SK-MEL-5 (cell line): ENCODE results near the gene ATP6V1C2. TPM values are rescaled to one million over a fixed set of nuclear protein-coding genes. Genes with fewer than 3 reads are reported as not detected.

Source experiments
- DNase-seq: peaks from one replicate; pipeline ENCODE4 v3.0.0-alpha.2; 2016; ENCODE audit warnings: low read depth, low spot score
- in situ Hi-C: cut with HindIII; loops from 2 replicates; pipeline ENCODE4 v1.10.0; 2016; ENCODE audit warnings: low sequenced_read_pairs, high pct_unique_total_duplicates, low pct_unique_long_range_greater_than_20kb
- small RNA-seq, 2 experiments: library from RNA; depleted of rRNA; stranded (forward); fragments of <200 nt; gene quantifications; one replicate each; pipeline ENCODE3, GENCODE V24; 2014
- total RNA-seq: library from RNA; depleted of rRNA; stranded (reverse); fragments of >200 nt; shearing (Covaris generic); gene quantifications from 2 replicates; pipeline ENCODE4 v1.2.3, GENCODE V29; 2014; rRNA removed

Gene ATP6V1C2
- total RNA-seq, 1 experiment from 2014 or later: 1.1 TPM

DNA sequence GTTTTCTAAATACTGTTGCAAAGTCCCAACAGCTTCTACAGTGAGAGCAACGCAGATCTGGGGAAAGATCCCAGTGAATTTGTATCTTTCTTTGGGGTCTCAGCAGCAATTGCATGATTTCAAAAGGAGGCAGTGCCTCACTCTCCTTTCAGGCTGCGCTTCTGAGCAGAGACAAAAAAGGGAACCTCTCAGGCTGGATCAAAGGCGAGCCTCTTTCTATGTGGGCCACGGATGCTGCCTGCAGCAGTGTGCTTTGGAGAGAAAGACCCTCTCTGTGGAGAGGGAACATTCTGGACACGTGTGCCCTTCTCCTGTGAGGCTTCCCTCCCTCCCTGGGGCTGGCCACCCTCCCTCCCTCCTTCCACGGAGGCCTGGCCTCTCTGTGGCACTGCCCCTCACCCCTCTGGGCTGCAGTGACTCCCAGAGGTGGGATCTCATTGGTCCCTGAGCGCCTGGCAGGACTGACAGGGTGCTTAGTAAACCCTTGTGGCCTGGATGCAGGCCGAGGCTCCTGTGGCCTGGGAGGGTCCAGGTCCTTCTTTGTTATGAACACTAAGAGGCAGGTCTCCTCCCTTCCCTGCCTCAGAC is 112.7 kb downstream of the ATP6V1C2 start:
- in situ Hi-C loops: no loop called here

More for the DNA sequence above, 112.7 kb downstream of the ATP6V1C2 start:
- DNase-seq: no peak

Small RNA genes within 50 kb of the gene (small RNA-seq; reads per million reads assigned to genes)
- gene RNU7-138P (0 reads per million in 2 experiments), gene RNU7-176P (0 reads per million in 2 experiments)

Other genes starting within 250 kb of the ATP6V1C2 start
- gene NOL10, start 31.7 kb upstream of the ATP6V1C2 start, total RNA-seq: 48.3 and 49.7 TPM in 2 replicates
- 771 and 813 TPM in 2 replicates for gene PDIA6, start 91.2 kb downstream of the ATP6V1C2 start, total RNA-seq
- gene KCNF1, start 190.3 kb downstream of the ATP6V1C2 start, total RNA-seq: 0.05 TPM in 1 of 2 replicates, not detected in the other